Endothelial cell of umbilical vein (primary cell): Measurements from ENCODE around the gene MACROD2. TPM values are rescaled to one million over a fixed set of nuclear protein-coding genes. Genes with fewer than 3 reads are reported as not detected.

ENCODE experiments used
- BruUV-seq: library from RNA; stranded (reverse); fragments of 400-500 nt; replicated peaks from 2 replicates; lab custom pipeline; 2021; lab: Mats Ljungman, UMichigan
- CTCF ChIA-PET: fragments of 300-600, 350-600 bp; sonication (Branson Sonifier 250); formaldehyde crosslinking; loops from one replicate; lab custom pipeline; 2021; ENCODE audit warnings: antibody characterized with exemption, inconsistent platforms; lab: Charles Lee
- POLR2A ChIA-PET: fragments of 300-600, 350-600 bp; sonication (Branson Sonifier 250); formaldehyde crosslinking; loops from one replicate; lab custom pipeline; 2021; ENCODE audit warnings: antibody characterized with exemption, inconsistent platforms; lab: Charles Lee
- DNase-seq: peaks from one replicate; pipeline ENCODE4 v3.0.0-alpha.2; 2011; ENCODE audit warnings: low read depth, low spot score
- FAIRE-seq: peaks from 2 replicates; lab custom pipeline; 2011; peaks lifted over from hg19 to GRCh38; lab: Jason Lieb, UNC
- H2AFZ ChIP-seq: 2 replicates; pipeline ENCODE4 v1.6.0; 2012; ENCODE audit warnings: low read depth, low read length, control low read depth, inconsistent platforms
- H3K27ac ChIP-seq: 2 replicates; pipeline ENCODE4 v1.5.1; 2011; ENCODE audit warnings: low read depth, mild to moderate bottlenecking, control low read depth, low read length, moderate library complexity; ENCODE audit not compliant: insufficient read depth
- H3K27me3 ChIP-seq, 2 experiments: 2 replicates each; pipeline versions ENCODE4 v1.6.0 to v1.6.1; 2011; ENCODE audit warnings: low read length in 2 of 2, mixed read lengths in 1 of 2; ENCODE audit not compliant: control insufficient read depth in 2 of 2, insufficient read depth in 2 of 2
- H3K36me3 ChIP-seq, 2 experiments: 2 replicates in 1 of 2; 3 replicates in 1 of 2; pipeline ENCODE4 v1.5.1; 2011; ENCODE audit warnings: low read length in 2 of 2, mild to moderate bottlenecking in 1 of 2, moderate library complexity in 1 of 2; ENCODE audit not compliant: control insufficient read depth in 2 of 2, insufficient read depth in 2 of 2; ENCODE audit errors: extremely low read depth in 1 of 2
- H3K4me1 ChIP-seq: 3 replicates; pipeline ENCODE4 v1.5.1; 2011; ENCODE audit warnings: mild to moderate bottlenecking, low read length; ENCODE audit not compliant: control insufficient read depth, insufficient read depth; ENCODE audit errors: extremely low read depth
- H3K4me2 ChIP-seq: 2 replicates; pipeline ENCODE4 v1.6.1; 2011; ENCODE audit warnings: low read length, control low read depth, mixed read lengths; ENCODE audit not compliant: insufficient read depth
- H3K4me3 ChIP-seq, 3 experiments: fragments of 200-600 bp in 1 of 3; sonication (generic), shearing (Covaris generic) in 1 of 3; replicated peaks in 1 of 3; 2 replicates each; pipeline ENCODE4 v1.5.1; 2011 to 2016; ENCODE audit warnings: control low read depth in 3 of 3, low read length in 3 of 3, mild to moderate bottlenecking in 2 of 3, inconsistent platforms in 1 of 3, low read depth in 1 of 3, moderate library complexity in 1 of 3; ENCODE audit not compliant: insufficient read depth in 1 of 3
- H3K79me2 ChIP-seq: 2 replicates; pipeline ENCODE4 v1.6.0; 2012; ENCODE audit warnings: low read length, inconsistent platforms; ENCODE audit not compliant: control insufficient read depth, insufficient read depth
- H3K9ac ChIP-seq: replicated peaks from 2 replicates; pipeline ENCODE3; 2011; ENCODE audit warnings: low read length, control low read depth; ENCODE audit not compliant: insufficient read depth; ENCODE audit errors: extremely low read depth
- H3K9me1 ChIP-seq: replicated peaks from 3 replicates; pipeline ENCODE4 v1.6.0; 2011; ENCODE audit warnings: mild to moderate bottlenecking, low read length; ENCODE audit not compliant: control insufficient read depth, insufficient read depth; ENCODE audit errors: extremely low read depth
- H3K9me3 ChIP-seq: replicated peaks from 2 replicates; pipeline ENCODE4 v1.5.1; 2012; ENCODE audit warnings: low read length, inconsistent platforms; ENCODE audit not compliant: control insufficient read depth, insufficient read depth
- H4K20me1 ChIP-seq: replicated peaks from 2 replicates; pipeline ENCODE3; 2011; ENCODE audit warnings: mild to moderate bottlenecking, low read length; ENCODE audit not compliant: control insufficient read depth, insufficient read depth; ENCODE audit errors: extremely low read depth
- EZH2 ChIP-seq: IDR thresholded peaks from 2 replicates; pipeline ENCODE4 v1.6.1; 2012; ENCODE audit warnings: borderline replicate concordance, low read depth, mild to moderate bottlenecking, moderate library complexity, low read length, inconsistent platforms; ENCODE audit not compliant: severe bottlenecking
- FOS ChIP-seq: IDR thresholded peaks from 2 replicates; pipeline ENCODE4 v1.6.1; 2011; ENCODE audit warnings: mild to moderate bottlenecking, low read length, moderate library complexity, borderline replicate concordance; ENCODE audit not compliant: insufficient read depth
- GATA2 ChIP-seq: IDR thresholded peaks from 2 replicates; pipeline ENCODE4 v1.7.0; 2011; ENCODE audit warnings: low read depth, mild to moderate bottlenecking, moderate library complexity, mixed read lengths, low read length; ENCODE audit not compliant: insufficient read length, insufficient read depth
- JUN ChIP-seq: IDR thresholded peaks from 2 replicates; pipeline ENCODE4 v1.6.1; 2011; ENCODE audit warnings: borderline replicate concordance, low read depth; ENCODE audit not compliant: insufficient read length, insufficient read depth
- MAX ChIP-seq: IDR thresholded peaks from 2 replicates; pipeline ENCODE4 v1.6.1; 2011; ENCODE audit not compliant: insufficient read depth, insufficient read length
- MYC ChIP-seq: IDR thresholded peaks from one replicate; pipeline ENCODE4 v1.6.1; 2011; ENCODE audit warnings: mild to moderate bottlenecking, low read depth, low read length
- POLR2A ChIP-seq: IDR thresholded peaks from 2 replicates; pipeline ENCODE4 v1.6.1; 2012; ENCODE audit warnings: low read depth, mild to moderate bottlenecking, control low read depth, low read length
- POLR2AphosphoS5 ChIP-seq: IDR thresholded peaks from 2 replicates; pipeline ENCODE4 v1.6.1; 2012; ENCODE audit warnings: low read depth, mild to moderate bottlenecking, control low read depth, low read length, moderate library complexity; ENCODE audit not compliant: insufficient read depth
- dilution Hi-C: fragments of 300-500 bp; cut with MboI; formaldehyde crosslinking; loops from one replicate; pipeline ENCODE4 v1.15.0; 2019; ENCODE audit warnings: low sequenced_read_pairs; ENCODE audit not compliant: extremely low pct_ligation_motif_present
- intact Hi-C: fragments of 100-400 bp; cut with micrococcal nuclease; formaldehyde crosslinking; loops from one replicate; pipeline ENCODE4 v1.10.0; 2022
- polyA plus RNA-seq, 4 experiments: library from polyadenylated mRNA; depleted of rRNA in 3 of 4; stranded (reverse) in 3 of 4; unstranded in 1 of 4; fragments of >200 nt; gene quantifications; 2 replicates each; pipeline versions ENCODE4 v1.2.1 to v1.2.3, GENCODE V29; 2011 to 2012; ENCODE audit warnings: missing spikeins in 1 of 4
- total RNA-seq: library from RNA; stranded (reverse); gene quantifications from 2 replicates; pipeline ENCODE4 v1.2.3, GENCODE V29; 2021
- TF ChIP-seq, protein P1 (sequence below), 2 donors: IDR thresholded peaks; 1 replicate in 1 of 2; 2 replicates in 1 of 2; pipeline ENCODE4 v1.5.1; 2011; ENCODE audit warnings: low read length in 2 of 2, mild to moderate bottlenecking in 2 of 2, moderate library complexity in 2 of 2, control low read depth in 1 of 2, inconsistent platforms in 1 of 2, low read depth in 1 of 2; ENCODE audit not compliant: insufficient read depth in 1 of 2; ENCODE audit errors: extremely low read depth in 1 of 2

MACROD2 gene
- total and polyA plus RNA-seq, 2 donors (not counting 3 experiments of a cell fraction or from before 2014, with no cell fraction given) = 0.11 to 0.73 TPM

DNA sequence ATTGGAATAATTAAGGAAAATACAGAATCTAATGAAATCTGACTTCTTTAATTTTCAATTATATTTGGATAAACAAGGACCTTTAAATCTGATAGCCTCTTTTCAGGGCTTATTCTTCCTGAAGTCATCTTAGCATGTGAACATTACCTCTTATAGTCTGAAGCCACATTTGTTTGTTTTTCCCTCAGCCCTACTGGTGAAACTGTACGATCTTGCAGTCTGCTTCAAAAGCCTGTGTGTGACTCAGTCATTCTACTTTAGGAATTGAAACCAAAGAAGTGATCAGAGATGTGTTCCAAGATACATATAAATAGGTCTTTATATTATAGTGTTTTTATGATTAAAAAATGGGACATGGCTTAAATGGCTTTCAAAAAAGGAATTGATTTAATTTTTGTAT lies 67.5 kb downstream of the MACROD2 start:
- Histone ChIP-seq H3K79me2 (no peaks in the 10 kb centered on the region), H3K27ac (no peak overlapping the region), H4K20me1 (no peaks in the 10 kb centered on the region), H3K36me3 (no peaks in the 10 kb centered on the region), H3K9ac (no peak overlapping the region), H2AFZ (no peak overlapping the region), H3K9me3 (no peaks in the 10 kb centered on the region), H3K9me1 (no peaks in the 10 kb centered on the region), H3K4me2 (no peak overlapping the region), H3K4me3 (no peak overlapping the region), H3K4me1 (no peaks in the 10 kb centered on the region), H3K27me3 (no peaks in the 10 kb centered on the region)
- ChIA-PET CTCF (no interaction called here), POLR2A (no interaction called here)
- DNase-seq (no peak), FAIRE-seq (no peak)
- no peak for TF ChIP-seq MAX
- TF ChIP-seq JUN = no peak
- no peak for TF ChIP-seq EZH2
- no peak for TF ChIP-seq POLR2AphosphoS5
- TF ChIP-seq GATA2 = no peak
- TF ChIP-seq, protein P1, sequence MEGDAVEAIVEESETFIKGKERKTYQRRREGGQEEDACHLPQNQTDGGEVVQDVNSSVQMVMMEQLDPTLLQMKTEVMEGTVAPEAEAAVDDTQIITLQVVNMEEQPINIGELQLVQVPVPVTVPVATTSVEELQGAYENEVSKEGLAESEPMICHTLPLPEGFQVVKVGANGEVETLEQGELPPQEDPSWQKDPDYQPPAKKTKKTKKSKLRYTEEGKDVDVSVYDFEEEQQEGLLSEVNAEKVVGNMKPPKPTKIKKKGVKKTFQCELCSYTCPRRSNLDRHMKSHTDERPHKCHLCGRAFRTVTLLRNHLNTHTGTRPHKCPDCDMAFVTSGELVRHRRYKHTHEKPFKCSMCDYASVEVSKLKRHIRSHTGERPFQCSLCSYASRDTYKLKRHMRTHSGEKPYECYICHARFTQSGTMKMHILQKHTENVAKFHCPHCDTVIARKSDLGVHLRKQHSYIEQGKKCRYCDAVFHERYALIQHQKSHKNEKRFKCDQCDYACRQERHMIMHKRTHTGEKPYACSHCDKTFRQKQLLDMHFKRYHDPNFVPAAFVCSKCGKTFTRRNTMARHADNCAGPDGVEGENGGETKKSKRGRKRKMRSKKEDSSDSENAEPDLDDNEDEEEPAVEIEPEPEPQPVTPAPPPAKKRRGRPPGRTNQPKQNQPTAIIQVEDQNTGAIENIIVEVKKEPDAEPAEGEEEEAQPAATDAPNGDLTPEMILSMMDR (IDR thresholded peaks at IDR 0.05; ENCODE audit: extremely low read depth in 1 of 2, insufficient read depth in 1 of 2, low read depth in 1 of 2, low read length in 2 of 2) = no peak
- TF ChIP-seq POLR2A = no peak
- TF ChIP-seq MYC = no peak
- TF ChIP-seq FOS = no peak
- BruUV-seq = no TSS peak
- dilution Hi-C loops = no loop called here
- intact Hi-C loops = no loop called here
